Vagina (tissue), 2 donors: Measurements from ENCODE around the gene NFASC. TPM values are rescaled to one million over a fixed set of nuclear protein-coding genes. Genes with fewer than 3 reads are reported as not detected.

Experiments used
- DNase-seq, 2 donors: peaks; one replicate each; pipeline ENCODE4 v3.0.0-alpha.2; 2017; ENCODE audit errors: extremely low spot score in 2 of 2
- H3K27ac ChIP-seq: fragments of 200-600 bp; sonication (generic); one replicate; pipeline ENCODE4 v1.5.1; 2019
- H3K27me3 ChIP-seq: fragments of 200-600 bp; sonication (generic); one replicate; pipeline ENCODE4 v1.5.1; 2019
- H3K36me3 ChIP-seq, 2 donors: fragments of 200-600 bp; sonication (generic); one replicate each; pipeline ENCODE4 v1.5.1; 2017 to 2019
- H3K4me1 ChIP-seq: fragments of 200-600 bp; sonication (generic); one replicate; pipeline ENCODE4 v1.5.1; 2019
- H3K4me3 ChIP-seq, 2 donors: fragments of 200-600 bp; sonication (generic); 1 replicate in 1 of 2; 2 replicates in 1 of 2; pipeline ENCODE4 v1.5.1; 2016 to 2019
- H3K9me3 ChIP-seq: fragments of 200-600 bp; sonication (generic); one replicate; pipeline ENCODE4 v1.5.1; 2019
- CTCF ChIP-seq, 3 experiments: fragments of 450-650 bp in 2 of 3; fragments of 200-600 bp in 1 of 3; sonication (generic) in 1 of 3; IDR thresholded peaks; one replicate each; pipeline ENCODE4 v1.5.1; 2017 to 2019; ENCODE audit warnings: antibody characterized with exemption in 3 of 3, mild to moderate bottlenecking in 2 of 3, moderate library complexity in 2 of 3
- POLR2A ChIP-seq, 2 donors: fragments of 450-650 bp; IDR thresholded peaks; one replicate each; pipeline ENCODE4 v1.6.1; 2017; ENCODE audit warnings: antibody characterized with exemption in 2 of 2, mild to moderate bottlenecking in 2 of 2, moderate library complexity in 2 of 2
- POLR2AphosphoS5 ChIP-seq, 2 donors: sonication (generic); formaldehyde crosslinking; IDR thresholded peaks; one replicate each; pipeline ENCODE4 v1.9.0; 2017; ENCODE audit warnings: antibody characterized with exemption in 2 of 2, mild to moderate bottlenecking in 2 of 2, low read depth in 1 of 2; ENCODE audit not compliant: insufficient read depth in 1 of 2
- intact Hi-C: fragments of 100-400 bp; cut with DNase I; formaldehyde crosslinking; loops from one replicate; pipeline ENCODE4 v1.15.1; 2023
- total RNA-seq: library from RNA; depleted of rRNA; stranded (reverse); fragments of >200 nt; gene quantifications from one replicate; pipeline ENCODE4 v1.2.3, GENCODE V29; 2016

NFASC gene
- total RNA-seq, 1 donor from 2014 or later = 23.3 TPM

DNA sequence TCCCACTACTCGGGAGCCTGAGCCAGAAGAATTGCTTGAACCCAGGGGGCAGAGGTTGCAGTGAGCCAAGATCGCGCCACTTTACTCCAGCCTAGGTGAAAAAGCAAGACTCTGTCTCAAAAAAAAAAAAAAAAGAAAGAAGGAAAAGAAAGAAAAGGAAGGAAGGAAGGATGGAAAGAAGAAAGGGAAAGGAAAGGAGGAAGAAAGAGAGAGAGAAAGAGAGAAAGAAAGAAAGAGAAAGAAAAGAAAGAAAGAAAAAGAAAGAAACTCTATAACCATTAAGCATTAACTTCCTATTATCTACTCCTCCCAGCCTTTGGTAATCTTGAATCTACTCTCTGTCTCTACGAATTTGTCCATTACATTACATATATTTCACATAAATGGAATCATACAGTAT lies 6.9 kb upstream of the NFASC start:
- Histone ChIP-seq H3K4me1 (no peaks in the 10 kb centered on the region), H3K36me3 (no peaks in the 10 kb centered on the region), H3K27me3 (no peaks in the 10 kb centered on the region), H3K4me3 (no peak overlapping the region), H3K9me3 (no peaks in the 10 kb centered on the region), H3K27ac (no peak overlapping the region)
- no peak for TF ChIP-seq CTCF (IDR thresholded peaks at IDR 0.05)
- TF ChIP-seq POLR2A (IDR thresholded peaks at IDR 0.05) = no peak
- no peak for TF ChIP-seq POLR2AphosphoS5 (IDR thresholded peaks at IDR 0.05; ENCODE audit: insufficient read depth in 1 of 2, low read depth in 1 of 2)
- DNase-seq = no peak
- intact Hi-C loops = no loop called here

DNA sequence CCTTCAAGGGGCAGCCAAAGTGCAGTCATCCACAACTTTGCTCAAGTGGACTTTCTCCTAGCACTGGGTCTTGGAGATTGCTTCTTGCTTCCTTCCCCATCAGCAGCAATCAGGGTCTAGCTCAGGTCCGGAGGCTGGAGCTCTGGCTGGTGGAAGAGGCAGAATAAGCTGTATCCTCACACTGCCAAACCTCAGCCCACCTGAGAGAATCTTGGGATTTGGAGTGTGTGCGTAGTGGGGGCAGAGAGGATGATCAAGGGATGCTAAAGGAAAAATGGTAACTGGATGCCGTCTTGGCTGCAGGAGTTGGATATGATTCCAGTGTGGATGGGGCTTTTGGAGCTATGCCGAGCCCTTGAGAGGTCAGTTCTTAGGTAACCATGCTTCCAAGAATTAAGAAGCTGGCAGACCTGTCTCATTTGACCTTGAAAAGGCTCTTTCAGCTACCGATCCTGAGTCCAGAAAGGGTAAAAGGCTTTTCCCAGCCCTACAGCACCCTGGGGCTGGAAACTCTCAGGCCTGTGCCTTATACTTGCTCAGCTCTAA lies 4.5 kb upstream of the NFASC start:
- H3K27ac ChIP-seq = no peak overlapping the region
- H3K4me3 ChIP-seq = no peak overlapping the region
- no peak for TF ChIP-seq POLR2AphosphoS5 (IDR thresholded peaks at IDR 0.05; ENCODE audit: insufficient read depth in 1 of 2, low read depth in 1 of 2)
- TF ChIP-seq POLR2A (IDR thresholded peaks at IDR 0.05) = no peak
- no peak for TF ChIP-seq CTCF (IDR thresholded peaks at IDR 0.05)
- H3K36me3 ChIP-seq = no peaks in the 10 kb centered on the region
- no peak for DNase-seq
- intact Hi-C loops = no loop called here
- no peaks in the 10 kb centered on the region for H3K9me3 ChIP-seq
- no peaks in the 10 kb centered on the region for H3K4me1 ChIP-seq
- H3K27me3 ChIP-seq = no peaks in the 10 kb centered on the region

GRCh38 chr1:204867203-204867602 lies 3.5 kb upstream of the NFASC start:
- no peak for DNase-seq
- Histone ChIP-seq H3K36me3 (no peaks in the 10 kb centered on the region), H3K27me3 (no peaks in the 10 kb centered on the region), H3K9me3 (no peaks in the 10 kb centered on the region), H3K4me3 (no peak overlapping the region), H3K27ac (no peak overlapping the region), H3K4me1 (peaks cover 10% of the 10 kb centered on the region)
- intact Hi-C loops = no loop called here
- TF ChIP-seq POLR2A (IDR thresholded peaks at IDR 0.05) (no peak), CTCF (IDR thresholded peaks at IDR 0.05) (no peak), POLR2AphosphoS5 (IDR thresholded peaks at IDR 0.05; ENCODE audit: insufficient read depth in 1 of 2, low read depth in 1 of 2) (no peak)

DNA sequence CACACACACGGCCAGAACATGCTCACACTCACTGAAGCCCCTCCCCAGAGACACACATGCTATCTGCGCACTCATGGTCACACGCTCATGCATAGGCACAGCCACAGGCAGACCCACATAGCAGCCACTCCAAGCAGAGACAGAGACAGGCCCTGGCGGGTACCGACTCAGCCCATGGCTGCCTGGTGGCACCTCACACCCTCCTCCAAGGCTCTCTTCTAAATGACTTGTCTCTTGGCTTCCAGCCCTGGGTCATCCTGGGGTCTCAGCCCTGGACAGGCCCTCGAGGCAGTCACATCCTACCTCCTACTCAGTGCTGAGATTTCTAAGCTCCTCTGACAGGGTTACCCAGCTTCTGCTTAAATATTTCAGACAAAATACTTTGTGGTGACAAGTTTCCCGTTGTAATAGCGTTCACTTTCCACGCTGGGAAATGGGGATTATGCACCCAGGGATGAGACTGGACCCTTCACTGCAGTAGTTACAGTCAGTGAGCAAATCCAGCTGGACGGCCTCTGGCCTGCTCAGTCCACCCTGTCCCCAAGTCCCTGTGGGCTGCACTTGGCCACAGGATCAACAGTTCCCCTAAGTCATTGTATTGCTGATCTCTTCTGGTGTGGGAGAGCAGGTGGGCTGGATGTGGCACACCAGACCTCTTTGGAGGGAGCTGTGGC lies 2.9 kb upstream of the NFASC start:
- Histone ChIP-seq H3K27ac (no peak overlapping the region), H3K9me3 (no peaks in the 10 kb centered on the region), H3K27me3 (no peaks in the 10 kb centered on the region), H3K36me3 (no peaks in the 10 kb centered on the region), H3K4me1 (peaks cover 10% of the 10 kb centered on the region), H3K4me3 (no peak overlapping the region)
- intact Hi-C loops = no loop called here
- TF ChIP-seq POLR2A (IDR thresholded peaks at IDR 0.05) (no peak), CTCF (IDR thresholded peaks at IDR 0.05) (no peak), POLR2AphosphoS5 (IDR thresholded peaks at IDR 0.05; ENCODE audit: insufficient read depth in 1 of 2, low read depth in 1 of 2) (no peak)
- no peak for DNase-seq

GRCh38 chr1:204868340-204868700 lies 2.3 kb upstream of the NFASC start:
- no peaks in the 10 kb centered on the region for H3K27me3 ChIP-seq
- H3K4me1 ChIP-seq = peaks cover 10% of the 10 kb centered on the region
- no peak for TF ChIP-seq POLR2AphosphoS5 (IDR thresholded peaks at IDR 0.05; ENCODE audit: insufficient read depth in 1 of 2, low read depth in 1 of 2)
- no peak for TF ChIP-seq POLR2A (IDR thresholded peaks at IDR 0.05)
- no peak for TF ChIP-seq CTCF (IDR thresholded peaks at IDR 0.05)
- H3K4me3 ChIP-seq = no peak overlapping the region
- no peaks in the 10 kb centered on the region for H3K36me3 ChIP-seq
- DNase-seq = no peak
- H3K9me3 ChIP-seq = no peaks in the 10 kb centered on the region
- no peak overlapping the region for H3K27ac ChIP-seq
- intact Hi-C loops = no loop called here
